ENCODE measurements around the gene C9.
"Not testable (repeated sequence)": the region's sequence is repeated elsewhere in the genome, so short reads cannot be mapped to it uniquely, and the experiment has no call there.

The C9 gene

GRCh38 chr5:39255406-39255805, 108.9 kb downstream of the C9 start:
- DNase-seq = no peak

GRCh38 chr5:39254671-39255070, 109.6 kb downstream of the C9 start:
- no peak for DNase-seq

DNA sequence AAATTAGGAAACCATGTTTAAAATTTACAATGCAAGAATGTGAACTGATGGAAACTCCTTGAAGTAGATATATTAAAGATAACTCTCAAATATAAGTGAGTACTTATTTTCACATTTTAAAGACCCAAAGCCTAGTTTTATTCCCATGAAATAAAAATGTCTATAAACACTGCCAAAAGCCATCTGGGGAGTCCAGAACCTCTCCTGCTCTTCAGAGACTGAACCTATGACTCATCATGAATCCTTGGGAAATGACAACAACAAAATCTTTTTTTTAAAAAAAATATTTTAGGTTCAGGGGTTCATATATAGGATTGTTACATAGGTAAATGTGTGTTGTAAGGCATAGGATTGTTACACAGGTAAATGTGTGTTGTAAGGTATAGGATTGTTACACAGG, 111.1 kb downstream of the C9 start:
- no peak for DNase-seq

GRCh38 chr5:39249564-39250274, 114.6 kb downstream of the C9 start:
- no peak for DNase-seq

DNA sequence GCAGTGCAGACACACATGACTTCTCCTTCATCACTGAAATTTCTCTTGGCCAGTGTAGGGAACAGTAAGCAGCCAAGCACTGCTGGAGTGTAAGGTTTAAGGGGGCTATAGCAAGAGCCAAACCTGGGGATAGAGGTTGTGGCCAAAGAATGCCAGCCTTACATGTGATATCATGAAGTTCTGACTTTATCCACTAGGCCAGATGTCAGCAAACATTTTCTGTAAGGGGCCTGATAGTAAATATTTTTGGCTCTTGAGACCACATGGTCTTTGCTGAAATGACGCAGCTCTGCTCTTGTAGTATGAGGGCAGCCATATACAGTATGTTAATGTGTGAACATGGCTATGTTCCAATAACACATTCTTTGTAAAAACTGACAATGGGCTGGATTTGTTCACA, 115.2 kb downstream of the C9 start:
- DNase-seq = no peak

DNA sequence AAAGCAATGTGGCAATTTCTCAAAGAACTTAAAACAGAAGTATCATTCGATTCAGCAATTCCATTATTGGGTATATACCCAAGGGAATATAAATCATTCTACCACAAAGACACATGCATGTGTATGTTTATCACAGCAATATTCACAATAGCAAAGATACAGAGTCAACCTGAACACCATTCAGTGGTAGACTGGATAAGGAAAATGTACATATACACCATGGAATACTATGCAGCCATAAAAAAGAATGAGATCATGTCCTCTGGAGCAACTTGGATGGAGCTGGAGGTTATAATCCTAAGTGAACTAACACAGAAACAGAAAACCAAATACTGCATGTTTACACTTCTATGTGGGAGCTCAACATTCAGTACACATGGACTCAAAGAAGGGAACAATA, 123.5 kb downstream of the C9 start:
- DNase-seq = no peak

DNA sequence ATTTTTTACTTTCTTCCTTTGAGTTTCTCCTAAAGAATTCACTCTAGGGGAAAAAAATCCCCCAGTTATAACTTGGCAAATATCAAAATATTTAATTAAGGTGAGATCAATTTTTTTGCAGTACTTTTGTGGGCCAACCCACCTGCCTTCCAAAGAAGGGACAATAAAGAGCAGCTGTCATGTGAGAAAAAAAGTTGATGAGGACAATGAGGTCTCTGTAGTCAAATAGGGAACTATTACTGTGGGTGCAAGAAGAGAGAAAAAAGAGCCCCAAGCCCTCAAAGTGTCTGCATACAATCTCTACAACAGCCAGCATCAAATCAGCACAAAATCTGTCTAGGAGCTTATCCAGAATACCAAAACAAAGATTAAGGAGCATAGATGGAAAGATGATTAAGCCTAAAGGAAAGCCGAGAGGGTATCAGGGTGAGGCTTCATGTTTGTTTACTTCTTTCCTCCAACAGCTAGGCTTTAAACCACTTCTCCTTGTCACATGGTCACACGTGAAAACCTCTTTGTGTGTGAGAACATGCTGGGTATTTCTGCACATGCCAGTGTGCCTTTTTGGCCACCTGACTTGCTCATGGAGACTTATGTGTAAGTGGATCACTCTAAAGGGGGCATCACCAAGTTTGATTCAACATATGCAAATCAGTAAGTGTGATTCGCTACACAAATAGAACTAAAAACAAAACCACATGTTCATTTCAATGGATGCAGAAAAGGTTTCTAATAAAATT, 125.8 kb downstream of the C9 start:
- DNase-seq = no peak

DNA sequence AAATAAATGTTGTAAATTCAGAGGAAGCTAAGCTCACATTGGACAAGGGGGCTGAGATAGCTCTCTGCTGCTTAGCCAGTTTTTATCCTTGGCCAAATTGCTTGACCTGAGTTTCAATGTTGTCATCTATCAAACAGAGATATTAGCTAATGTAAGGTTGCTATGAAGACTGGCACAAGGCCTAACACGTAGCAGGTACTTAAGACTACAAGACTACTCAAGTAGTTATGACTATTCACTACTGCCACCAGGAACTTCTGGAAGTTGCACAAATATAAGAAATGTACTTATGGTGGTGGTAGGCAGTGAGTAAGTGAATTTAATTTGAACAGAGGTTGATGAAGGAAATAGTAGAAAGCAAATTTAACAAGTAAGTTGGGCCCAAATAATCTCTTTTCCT, 127.6 kb downstream of the C9 start:
- no peak for DNase-seq

DNA sequence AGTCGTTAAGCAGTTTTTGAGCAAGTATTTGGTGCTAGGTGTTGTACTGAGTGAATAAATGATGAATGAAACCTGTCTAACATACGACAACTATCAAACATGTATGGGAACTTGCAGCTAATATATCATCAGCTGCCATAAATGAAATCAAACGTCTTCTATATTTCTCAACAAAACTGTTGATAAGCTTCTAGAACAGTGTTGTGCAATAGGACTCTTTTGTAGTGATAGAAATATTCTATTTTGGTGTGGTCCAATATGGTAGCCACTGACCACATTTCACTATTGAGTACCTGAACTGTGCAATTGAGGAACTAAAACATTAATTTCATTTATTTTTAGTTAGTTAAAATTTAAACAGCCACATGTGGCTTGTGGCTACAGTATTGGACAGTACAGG, 128.6 kb downstream of the C9 start:
- no peak for DNase-seq

- DNase-seq = not testable (repeated sequence)
These were observed 129.8 kb downstream of the C9 start for GRCh38 chr5:39234494-39234893.

All from stimulated activated CD4-positive, alpha-beta T cell treated with anti-CD3 and anti-CD28 coated beads, Interleukin-12 subunit alpha, Interleukin-12 subunit beta, amount 100 ng/mL, for 4 hours (primary cell).